NCI-H69 (cell line): ENCODE data around the gene EID2.

Experiments
- DNase-seq: peaks from one replicate; lab custom pipeline; 2025; lab: John Stamatoyannopoulos, UW

Gene EID2

DNA sequence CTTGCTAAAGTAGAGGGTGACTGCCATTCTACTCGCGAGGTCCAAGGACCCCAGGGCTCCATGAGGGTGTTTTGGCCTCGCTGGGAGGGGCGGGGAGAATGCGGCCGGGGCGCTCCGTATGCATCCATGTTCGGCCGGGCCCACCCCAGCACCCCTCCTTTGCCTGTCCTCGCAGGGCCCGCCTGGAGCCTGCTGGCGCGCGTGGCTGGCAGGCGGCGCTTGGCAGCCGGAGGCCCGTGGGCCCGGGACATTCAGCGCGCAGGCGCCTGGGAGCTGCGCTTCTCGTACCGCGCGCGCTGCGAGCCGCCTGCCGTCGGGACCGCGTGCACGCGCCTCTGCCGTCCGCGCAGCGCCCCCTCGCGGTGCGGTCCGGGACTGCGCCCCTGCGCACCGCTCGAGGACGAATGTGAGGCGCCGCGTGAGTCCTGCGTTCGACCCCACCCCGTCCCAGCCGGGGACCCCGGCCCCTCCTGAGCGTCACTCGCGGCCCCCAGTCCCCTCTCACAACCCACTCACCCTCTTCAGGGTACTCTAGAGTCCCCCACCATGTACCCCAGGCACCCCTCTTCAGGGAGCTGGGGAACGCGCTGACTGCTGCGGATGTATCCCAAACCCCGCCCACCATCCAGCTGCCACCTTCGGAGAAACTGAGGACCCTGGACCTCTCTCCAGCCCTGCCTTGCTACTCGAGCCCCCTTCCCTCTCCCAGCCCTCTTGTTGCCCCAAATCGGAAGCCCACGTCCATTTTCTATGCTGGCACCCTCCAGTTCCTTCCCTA is 37.1 kb downstream of the EID2 start:
- no peak for DNase-seq

GRCh38 chr19:39501340-39501739 is 38.6 kb downstream of the EID2 start:
- DNase-seq, result no peak

DNA sequence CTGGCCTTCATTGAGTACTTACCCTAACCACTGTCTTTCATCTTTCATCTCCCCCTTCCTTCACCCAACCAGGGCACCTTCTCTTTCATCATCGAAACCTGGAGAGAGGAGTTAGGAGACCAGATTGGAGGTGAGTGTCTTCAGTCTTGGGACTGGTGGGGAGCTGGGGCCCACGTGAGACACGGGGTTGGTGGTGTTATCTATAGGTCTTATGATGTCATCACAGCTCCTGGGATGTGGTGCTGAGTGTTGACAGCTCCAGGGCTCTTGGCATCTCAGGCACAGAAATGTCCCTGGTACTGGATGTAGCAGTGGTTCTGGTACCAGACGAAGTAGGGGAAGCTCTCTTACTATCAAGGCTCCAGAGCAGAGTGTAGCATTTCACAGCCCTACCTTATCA is 39.4 kb downstream of the EID2 start:
- DNase-seq, result no peak

- no peak for DNase-seq
These were observed 40.0 kb downstream of the EID2 start for GRCh38 chr19:39499932-39500331.

GRCh38 chr19:39498798-39499642 is 40.9 kb downstream of the EID2 start, which contains the start of gene DLL3:
TSS of gene DLL3 (plus strand) at chr19:39498947. CDS start at chr19:39498975, 28 bp downstream.
- DNase-seq, result peak; percentile 83

DNA sequence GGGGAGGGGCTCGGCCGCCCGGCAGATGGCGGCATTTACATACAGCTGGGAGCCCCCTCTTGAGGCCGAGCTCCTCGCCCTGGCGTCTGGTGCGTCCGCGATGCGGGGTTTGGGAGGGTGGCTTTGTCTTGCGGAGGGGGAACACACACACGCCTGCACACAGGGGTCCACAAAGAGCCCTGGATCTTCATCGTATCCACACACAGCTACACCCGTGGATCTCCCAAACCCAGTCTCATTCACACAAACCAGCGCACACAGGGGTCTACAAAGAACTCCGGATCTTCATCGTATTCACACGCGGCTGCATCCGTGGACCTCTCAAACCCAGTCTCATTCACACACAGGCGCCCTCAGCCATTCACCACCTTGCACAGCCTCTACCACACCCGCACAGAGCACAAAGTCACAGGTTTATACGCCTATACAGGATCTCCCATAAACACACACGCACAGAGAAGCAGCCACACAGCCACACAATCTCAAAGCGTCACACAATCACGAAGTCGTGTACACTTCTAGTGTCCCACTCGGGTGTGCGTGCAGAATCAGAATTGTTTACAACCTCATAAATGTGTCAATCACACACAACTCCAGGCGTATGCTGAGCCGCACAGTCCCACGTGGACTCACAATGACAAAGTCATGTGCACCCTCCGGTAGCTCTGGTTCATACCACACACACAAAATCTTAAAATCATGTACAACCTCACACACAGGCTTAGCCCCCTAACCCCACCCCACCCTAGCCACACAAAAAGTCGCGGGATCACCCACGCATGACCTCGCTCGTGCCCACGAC is 41.8 kb downstream of the EID2 start:
- peak; percentile 94 for DNase-seq

DNA sequence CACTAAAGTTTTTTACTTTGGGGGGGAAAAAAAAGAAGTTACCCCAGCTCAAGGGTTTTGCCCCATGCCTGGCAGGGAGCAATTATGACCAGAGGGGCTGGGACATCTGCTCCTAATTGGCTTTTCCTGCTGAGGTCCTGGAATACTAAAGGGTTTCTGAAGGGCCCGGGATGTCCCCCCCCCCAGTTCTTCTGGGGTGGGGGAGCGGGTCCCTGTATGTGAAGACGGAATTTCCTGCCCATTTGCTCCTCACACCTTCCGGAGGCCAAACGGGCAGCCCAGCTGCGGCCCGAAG is 42.3 kb downstream of the EID2 start:
- no peak for DNase-seq

- no peak for DNase-seq
These were observed 43.9 kb downstream of the EID2 start for GRCh38 chr19:39496063-39496462.

GRCh38 chr19:39494661-39495060 is 45.3 kb downstream of the EID2 start:
- no peak for DNase-seq

DNA sequence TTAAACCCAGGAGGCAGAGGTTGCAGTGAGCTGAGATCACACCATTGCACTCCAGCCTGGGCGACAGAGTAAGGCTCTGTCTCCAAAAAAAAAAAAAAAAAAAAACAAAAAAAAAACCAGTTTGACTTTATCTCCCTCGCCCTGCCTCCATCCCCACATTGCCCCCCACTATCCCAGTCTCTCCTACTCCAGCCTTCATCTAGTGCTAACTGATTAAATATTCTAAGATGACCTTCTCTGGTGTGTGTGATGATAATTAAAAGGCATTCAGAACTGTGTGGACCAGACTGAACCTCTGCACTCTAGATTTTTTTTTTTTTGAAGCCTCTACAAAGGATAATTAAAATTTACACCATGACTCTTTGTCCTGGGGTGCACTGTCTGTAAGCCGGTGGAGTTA is 47.2 kb downstream of the EID2 start:
- no peak for DNase-seq

- DNase-seq, result no peak
These were observed 47.7 kb downstream of the EID2 start for GRCh38 chr19:39492225-39492624.

DNA sequence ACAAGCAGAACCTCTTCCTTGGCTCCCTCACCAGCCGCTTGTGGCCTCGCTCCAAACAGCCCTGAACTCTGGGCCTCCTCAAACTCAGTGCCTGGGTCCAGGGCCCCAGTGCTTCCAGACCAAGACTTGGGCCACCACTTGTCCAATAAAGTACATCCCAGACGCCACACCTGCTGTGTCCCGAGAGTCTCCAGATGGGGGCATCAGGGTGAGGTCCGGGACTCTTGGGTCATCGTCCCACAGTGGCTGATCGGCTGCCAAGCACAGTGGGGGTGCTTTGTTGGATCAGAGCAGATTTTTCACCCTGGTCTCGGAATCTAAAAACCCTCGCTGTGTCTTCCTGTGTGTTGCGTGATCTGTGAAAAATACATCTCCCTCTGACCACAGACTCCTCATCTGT is 50.2 kb downstream of the EID2 start:
- no peak for DNase-seq
